Non-pigmented ciliary epithelial cell (primary cell): ENCODE measurements around the gene PADI2.

Source experiments
- DNase-seq: peaks from one replicate; pipeline ENCODE4 v3.0.0-alpha.2; 2010; ENCODE audit warnings: low read depth

PADI2 gene

GRCh38 chr1:17053685-17054410 lies 65.4 kb downstream of the PADI2 start, which contains the start of gene SDHB:
Gene SDHB, minus strand, starts transcription at chr1:17054032. Its CDS starts 13 bp downstream, at chr1:17054019.
- peak; percentile 90 for DNase-seq

GRCh38 chr1:17053086-17053684 lies 66.1 kb downstream of the PADI2 start:
- DNase-seq = no peak

DNA sequence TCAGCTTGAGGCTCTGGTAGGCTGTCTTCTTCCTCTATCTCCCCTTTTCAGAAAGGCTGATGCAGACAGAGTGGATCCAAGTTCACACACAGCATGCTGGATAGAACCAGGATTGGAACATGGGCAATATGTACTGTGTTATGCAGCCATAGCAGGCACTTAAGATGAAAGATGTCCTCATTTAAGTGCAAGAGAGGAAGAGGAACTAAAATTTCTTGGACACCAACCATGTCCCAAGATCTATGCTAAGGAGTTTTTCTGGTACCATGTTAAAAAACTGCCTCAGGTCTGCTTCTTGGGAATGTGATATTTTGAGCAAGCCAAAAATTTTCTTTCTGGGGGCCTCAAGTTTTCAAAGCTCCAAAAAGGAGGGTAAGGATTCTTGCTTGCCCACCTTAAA lies 66.6 kb downstream of the PADI2 start:
- no peak for DNase-seq

- DNase-seq = no peak
Observed at GRCh38 chr1:17052038-17052437, 67.2 kb downstream of the PADI2 start.

DNA sequence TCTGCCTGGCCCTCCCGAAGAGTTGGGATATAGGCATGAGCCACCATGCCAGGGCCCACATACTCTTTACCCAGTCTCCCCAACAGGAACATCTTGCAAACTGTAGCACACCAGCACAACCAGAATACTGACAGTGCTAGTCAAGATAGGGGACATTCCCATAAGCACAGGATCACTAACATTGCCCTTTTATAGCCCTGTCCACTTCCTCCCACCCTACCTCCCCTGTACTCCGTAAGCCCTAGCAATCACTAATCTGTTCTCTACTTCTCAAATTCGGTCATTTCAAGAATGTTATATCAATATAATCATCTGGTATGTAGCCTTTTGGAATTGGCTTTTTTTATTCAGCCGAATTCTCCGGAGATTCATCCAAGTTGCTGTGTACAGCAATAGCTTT lies 71.3 kb downstream of the PADI2 start:
- DNase-seq = no peak

DNA sequence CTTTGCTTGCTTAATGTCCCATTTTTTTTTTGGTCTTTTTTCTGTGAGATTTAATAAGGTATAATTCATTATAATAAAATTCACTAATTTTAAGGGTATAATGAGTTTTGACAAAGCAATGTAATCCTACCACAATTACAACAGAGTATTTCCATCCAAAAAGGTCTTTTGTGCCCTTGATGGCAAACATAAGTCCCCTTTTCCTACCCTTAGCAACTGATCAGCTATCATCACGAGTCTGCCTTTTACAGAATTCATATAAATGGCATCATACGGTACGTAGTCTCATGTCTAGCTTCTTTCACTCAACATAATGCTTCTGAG lies 73.0 kb downstream of the PADI2 start:
- no peak for DNase-seq

DNA sequence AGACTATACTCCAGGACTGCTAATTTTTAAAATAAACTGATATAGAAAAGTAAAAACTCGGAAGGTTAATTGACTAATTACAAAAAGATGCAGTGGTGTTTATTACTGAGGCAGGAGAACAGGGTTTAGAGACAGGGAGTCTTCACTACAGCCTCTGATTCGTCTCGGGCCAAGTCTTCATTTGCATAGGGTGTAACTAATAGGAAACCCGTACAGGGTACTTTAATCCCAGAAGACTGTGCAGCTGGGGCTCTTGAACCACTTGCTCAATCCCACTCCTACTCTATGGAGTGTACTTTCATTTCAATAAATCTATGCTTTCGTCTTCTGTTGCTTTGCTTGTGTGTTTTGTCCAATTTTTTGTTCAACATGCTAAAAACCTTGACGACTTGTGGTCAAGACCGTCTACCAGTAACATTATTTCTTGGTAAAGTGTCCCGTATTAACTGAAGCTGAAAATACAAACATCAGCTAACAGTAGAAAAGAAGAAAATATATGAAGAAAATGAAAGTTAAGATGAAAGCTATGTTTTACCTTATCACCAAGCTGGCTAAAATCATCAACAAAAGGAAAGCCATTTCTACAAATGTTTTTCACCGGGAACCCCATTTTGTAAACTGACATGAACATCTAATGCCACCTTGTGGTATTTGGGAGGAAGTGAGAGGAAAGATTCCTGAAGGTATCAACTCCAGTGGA lies 73.5 kb downstream of the PADI2 start:
- peak; percentile 27 for DNase-seq

DNA sequence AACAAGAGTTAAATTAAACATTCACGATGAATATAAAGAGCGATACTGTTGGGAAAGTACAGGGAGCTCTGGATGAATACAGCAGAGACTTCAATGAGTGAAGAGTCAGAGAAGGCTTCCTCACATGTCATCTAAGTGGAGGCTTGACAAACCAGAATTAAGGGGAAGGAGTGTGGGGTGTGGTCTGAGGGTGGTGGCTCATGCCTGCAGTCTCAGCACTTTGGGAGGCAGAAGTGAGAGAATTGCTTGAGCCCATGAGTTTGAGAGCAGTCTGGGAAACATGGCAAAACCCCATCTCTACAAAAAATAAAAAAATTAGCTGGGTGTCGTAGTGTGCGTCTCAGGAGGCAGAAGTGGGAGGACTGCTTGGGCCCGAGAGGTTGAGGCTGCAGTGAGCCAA lies 74.1 kb downstream of the PADI2 start:
- no peak for DNase-seq

DNA sequence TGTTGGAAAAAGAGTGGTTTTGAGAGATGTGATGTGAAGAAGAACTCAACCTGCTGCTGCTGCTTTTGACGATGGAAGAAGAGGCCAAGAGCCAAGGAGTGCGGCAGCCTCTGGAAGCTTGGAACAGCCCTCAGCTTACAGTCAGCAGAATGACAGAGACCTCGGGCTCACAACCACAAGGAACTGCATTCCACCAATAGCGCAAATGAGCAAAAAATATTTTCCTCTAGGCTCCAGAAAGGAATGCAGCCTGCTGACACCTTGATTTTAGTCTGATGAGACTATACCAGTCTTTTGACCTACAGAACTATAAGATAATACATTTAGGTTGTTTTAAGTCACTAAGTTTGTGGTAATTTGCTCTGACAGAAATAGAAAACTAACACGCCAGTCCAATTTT lies 75.6 kb downstream of the PADI2 start:
- DNase-seq = no peak

DNA sequence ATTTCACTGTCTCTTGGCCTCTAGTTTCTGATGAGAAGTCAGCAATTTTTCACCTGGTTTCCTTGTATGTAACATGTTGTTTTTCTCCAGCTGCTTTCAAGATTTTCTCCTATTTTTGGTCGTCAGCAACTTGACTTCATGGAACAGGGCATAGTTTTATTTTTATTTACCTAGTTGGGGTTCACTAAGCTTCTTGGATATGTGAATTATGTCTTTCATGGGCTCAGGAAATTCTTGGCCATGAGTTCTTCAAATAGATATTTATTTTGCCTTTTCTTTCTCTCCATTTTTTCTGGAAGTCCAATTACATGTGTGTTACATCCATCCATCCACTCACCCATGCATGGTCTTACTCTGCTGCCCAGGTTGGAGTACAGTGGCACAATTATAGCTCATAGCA lies 79.1 kb downstream of the PADI2 start:
- no peak for DNase-seq

DNA sequence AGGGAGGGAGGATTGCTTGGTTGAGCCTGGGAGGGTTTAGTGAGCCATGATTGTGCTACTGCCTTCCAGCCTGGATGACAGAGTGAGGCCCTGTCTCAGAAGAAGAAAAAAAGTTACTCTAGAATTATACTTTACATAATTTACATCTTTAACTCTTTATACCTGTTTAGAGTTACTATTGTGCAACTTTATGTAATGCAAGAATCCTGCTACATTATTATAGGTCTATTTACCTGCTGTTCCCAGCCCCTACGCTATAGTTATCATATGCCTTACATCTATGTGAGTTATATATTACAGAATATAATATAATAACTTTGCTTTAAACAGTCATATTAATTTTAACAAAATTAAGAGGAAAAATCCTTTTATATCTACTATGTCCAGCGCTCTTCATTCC lies 79.7 kb downstream of the PADI2 start:
- DNase-seq = no peak

- DNase-seq = no peak
Observed at GRCh38 chr1:17033481-17033880, 85.8 kb downstream of the PADI2 start.

DNA sequence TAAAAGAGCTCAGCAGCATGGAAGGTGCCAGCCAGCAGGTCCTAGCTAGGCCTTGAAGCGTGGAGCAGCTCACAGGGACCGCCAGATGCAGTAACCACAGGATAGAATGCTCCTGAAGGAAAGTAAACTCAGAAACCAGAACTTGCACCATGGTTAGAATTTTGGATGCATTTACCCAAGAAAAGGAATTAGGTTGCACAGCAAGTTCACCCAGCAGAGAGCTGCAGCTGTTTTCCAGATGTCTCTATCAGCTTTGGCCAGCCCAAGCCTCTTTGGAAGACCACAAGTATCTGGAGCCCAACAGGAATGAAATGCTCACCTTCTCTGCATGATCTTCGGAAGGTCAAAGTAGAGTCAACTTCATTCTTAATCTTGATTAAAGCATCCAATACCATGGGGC lies 86.5 kb downstream of the PADI2 start:
- DNase-seq = no peak

DNA sequence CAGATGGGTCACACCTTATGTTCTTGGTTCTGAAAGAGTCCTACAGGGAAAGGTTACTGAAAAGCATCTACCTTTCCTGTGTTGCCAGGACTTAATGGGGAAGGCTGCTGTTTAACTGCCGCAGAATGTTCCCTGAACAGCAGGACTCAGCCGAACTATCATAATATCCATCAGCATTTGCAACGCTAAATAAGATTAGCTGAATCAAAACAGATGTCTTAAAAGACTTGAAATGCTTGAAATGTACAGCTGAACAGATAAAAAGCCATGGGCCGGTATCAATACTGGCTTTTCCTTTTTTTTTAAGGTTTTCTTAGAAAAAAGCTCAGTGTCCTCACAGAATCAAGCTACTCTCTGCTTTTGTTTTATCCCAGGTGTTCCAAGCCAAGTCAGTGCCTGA lies 87.8 kb downstream of the PADI2 start:
- DNase-seq = no peak

DNA sequence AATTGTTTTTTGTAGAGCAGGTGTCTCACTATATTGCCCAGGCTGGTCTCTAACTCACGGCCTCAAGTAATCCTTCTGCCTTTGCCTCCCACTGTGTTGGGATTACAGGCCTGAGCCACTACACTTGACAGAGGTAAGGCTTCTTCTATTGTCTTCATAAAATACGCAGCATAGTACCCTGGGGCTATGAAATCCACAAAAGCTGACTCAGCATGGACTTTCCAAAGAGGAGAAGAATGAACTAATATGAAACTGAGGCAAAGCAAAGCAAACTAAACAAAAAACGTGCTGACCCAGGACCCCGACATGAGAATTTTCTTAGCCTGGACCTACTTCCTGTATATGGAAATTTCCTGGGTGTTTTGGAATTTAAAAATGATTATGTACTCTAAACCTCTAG lies 89.0 kb downstream of the PADI2 start:
- no peak for DNase-seq

DNA sequence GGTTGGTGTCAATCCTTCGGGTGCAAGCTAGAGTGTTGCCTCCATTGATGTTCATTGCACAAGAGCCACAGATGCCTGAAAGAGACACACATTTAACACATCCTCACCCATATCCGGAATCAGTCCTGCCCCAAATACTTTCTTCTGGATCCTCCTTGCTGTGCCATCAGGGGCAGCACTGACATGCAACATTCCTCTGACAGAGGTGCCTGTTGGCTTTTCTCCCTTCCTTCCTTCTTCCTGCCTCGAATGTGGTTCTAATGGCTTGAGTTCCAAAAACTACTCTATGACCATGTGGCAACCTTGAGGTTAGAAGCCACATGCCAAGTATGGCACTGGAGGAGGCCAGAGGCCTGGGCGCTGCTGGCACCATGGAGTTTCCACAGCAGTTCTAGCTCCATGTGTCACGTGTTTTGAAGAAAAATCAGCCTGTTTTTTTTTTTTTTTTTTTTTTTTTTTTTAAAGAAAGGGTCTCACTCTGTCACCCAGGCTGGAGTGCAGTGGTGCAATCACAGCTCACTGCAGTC lies 90.5 kb downstream of the PADI2 start:
- no peak for DNase-seq

- no peak for DNase-seq
Observed at GRCh38 chr1:17027900-17028299, 91.4 kb downstream of the PADI2 start.

DNA sequence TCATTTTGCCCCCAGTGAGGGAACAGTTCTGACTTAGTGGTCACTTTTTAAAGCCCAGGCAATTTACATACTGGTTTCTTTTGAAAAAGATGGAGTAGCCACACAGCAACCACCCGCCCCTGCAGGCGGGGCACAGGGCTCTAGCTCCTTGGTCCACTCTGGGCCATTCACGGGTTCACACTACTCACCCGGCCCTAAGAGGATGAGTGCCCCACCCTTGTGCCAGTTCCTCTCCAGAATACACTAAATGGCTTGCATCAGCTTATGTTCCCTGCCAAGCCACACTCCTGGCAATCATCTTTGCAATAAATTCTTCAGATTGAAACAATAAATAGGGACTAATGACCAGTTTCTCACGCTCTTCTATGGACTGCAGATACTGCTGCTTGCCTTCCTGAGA lies 91.8 kb downstream of the PADI2 start:
- no peak for DNase-seq

- DNase-seq = no peak
Observed at GRCh38 chr1:17024721-17025120, 94.5 kb downstream of the PADI2 start.

GRCh38 chr1:17023573-17023972 lies 95.7 kb downstream of the PADI2 start:
- no peak for DNase-seq

DNA sequence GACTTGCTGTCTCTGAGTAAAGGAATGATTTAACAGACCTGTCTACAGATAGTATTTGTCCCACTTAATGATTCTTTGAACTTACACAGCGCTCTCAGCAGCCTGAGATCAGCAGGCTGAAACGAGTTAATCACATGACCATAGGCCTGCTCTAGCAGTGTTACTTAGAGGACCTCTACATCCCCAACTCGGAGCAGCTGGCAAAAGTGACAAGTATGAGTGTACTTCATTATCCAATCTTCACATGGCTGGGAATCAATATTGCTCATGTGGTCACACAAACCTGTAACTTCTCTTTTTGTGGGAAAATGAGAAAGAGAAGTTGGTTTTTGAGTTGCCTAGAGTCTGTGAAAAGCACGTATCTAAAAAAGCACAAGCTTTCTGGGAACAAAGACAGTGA lies 96.1 kb downstream of the PADI2 start:
- no peak for DNase-seq

DNA sequence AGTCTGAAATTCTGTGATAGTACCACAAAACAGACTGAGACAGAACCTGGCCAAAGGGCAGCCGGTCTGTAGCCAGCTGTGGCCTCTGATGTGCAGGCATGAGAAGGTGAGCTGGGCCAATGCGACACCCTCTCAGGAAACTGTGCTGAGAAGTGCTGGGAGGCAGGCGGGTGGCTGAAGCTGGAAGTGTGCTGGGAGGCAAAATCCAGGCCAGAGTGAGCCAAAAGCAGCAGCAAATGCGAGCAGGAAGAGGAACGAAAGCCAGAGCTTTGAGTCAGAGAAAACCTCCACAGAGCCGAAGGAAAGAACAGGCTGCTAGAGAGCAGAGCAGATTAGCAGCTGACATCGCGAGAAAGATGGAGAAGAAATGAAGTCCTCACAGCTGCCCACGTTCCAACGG lies 97.4 kb downstream of the PADI2 start:
- DNase-seq = no peak

- DNase-seq = no peak
Observed at GRCh38 chr1:17020502-17020901, 98.7 kb downstream of the PADI2 start.
